Measurements from ENCODE around the gene URB1. TPM values are rescaled to one million over a fixed set of nuclear protein-coding genes. Genes with fewer than 3 reads are reported as not detected.
"Not testable (repeated sequence)": the region's sequence is repeated elsewhere in the genome, so short reads cannot be mapped to it uniquely, and the experiment has no call there.

URB1 gene
- total and polyA plus RNA-seq, 4 experiments from 2014 or later = 0.55 to 15.2 (median 8.6) TPM

DNA sequence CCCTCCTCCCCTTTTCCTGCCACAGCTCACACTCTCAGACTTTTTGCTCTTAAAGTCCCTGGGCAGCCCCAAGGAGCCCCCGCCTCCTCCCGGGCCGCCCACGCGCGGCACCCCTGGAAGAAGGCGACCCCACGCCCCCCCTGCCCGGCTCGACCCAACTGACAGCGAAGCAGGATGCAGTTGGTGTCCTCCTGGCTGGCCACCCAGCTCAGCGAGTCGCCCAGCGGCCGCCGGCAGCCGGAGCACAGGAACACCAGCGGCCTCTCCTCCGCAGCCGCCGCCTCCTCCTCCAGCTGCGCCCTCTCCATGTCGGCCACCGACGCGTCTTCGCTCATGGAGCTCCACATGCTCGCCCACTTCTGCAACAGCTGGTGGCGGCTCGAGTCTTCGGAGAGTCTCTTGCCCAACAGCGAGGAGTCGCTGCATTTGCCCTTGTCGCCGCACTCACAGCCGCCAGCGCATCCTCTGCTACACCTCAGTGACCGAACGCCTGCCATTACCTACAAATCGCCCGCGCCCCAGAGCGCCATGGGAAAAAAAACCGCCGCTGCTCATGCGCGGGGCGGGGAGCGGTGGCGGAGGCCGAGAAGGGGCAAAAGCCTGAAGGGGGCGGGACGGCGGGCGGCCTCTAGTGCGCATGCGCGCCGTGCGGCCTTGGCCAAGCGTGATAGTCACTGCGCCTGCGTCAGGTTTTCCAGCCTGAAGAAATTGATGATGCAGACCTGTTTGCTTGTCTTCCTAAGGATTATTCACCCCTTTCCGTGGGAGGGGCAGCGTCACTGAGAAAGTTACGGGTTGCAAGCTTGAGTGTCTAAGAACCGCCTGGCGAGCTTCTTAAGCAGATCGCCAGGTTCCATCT, 114.1 kb downstream of the URB1 start, which contains the start of gene MIS18A:
Gene MIS18A, minus strand, starts transcription at position 532 of the 859 bp plus-strand sequence. Its CDS starts 35 bp downstream, at position 497.
- Histone ChIP-seq H3K9me3 (ENCODE audit: control insufficient read depth in 1 of 2, low read length in 2 of 2) (no peaks in the 10 kb centered on the region), H3K27me3 (ENCODE audit: insufficient read depth, low read length) (no peaks in the 10 kb centered on the region), H3K36me3 (ENCODE audit: insufficient read depth, low read length) (no peaks in the 10 kb centered on the region), H3K4me1 (ENCODE audit: insufficient read depth, low read length) (peaks cover 23% of the 10 kb centered on the region), H3K27ac (ENCODE audit: low read depth, low read length) (peak within 1 kb of the TSS; percentile 67), H3K4me3 (ENCODE audit: low read length in 2 of 2) (peak within 1 kb of the TSS; percentile 73 to 84)
- ChIA-PET POLR2A (ENCODE audit: partially characterized antibody) (interaction anchor here (0.6 to 1.5 kb wide), 8 partner anchors 12 to 493 kb away, joined by 3 to 8 read pairs (median 3); partner anchors contain the start of genes CFAP298 and PAXBP1), CTCF (ENCODE audit: partially characterized antibody) (interaction anchor here (0.8 kb wide), 1 partner anchor 322 kb away, joined by 3 read pairs; no protein-coding TSS in a partner anchor)
- Mint-ChIP-seq H3K4me1 (peaks cover 17 to 36% (median 27%) of the 10 kb centered on the region in 4 donors), H3K27me3 (no peaks in the 10 kb centered on the region), H3K9me3 (peaks cover 0 to 3% (median 0%) of the 10 kb centered on the region in 8 donors), H3K4me3 (peak within 1 kb of the TSS; percentile 96 to 100 (median 99)), H3K36me3 (peaks cover 18% of the 10 kb centered on the region in 2 donors), H3K27ac (peak within 1 kb of the TSS; percentile 93 to 98 (median 96))
- DNase-seq = peak; percentile 94 to 97 (median 95)
- intact Hi-C loops (cut with micrococcal nuclease) = loop anchor here (2.0 to 5.0 kb wide), 5 partner anchors 114 to 546 kb away; partner anchors contain the start of genes CFAP298, EVA1C, SCAF4 and URB1

DNA sequence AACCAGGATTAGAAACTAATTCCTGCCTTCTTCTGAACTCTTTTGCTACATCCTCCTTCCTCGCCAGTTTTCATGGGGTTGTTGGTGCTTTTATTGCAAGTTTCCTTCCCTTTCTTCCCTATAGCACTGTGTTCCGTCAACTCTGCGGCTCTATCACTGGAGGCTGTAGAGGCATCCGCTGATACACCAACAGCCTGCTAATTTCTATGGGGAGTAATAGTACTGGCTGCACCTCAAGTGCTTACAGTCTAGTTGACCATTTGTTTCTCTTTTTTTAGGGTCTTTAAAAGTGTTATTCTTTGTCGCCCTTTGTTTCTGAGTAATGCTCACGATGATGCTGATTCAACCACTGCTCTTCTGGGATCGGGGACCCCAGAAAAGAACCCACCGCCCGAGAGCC, 114.7 kb downstream of the URB1 start:
- peak overlapping the region; percentile 67 for H3K27ac ChIP-seq (ENCODE audit: low read depth, low read length)
- H3K27ac Mint-ChIP-seq = peak overlapping the region; percentile 53 to 93 (median 85)
- peak overlapping the region; percentile 96 to 100 (median 99) for H3K4me3 Mint-ChIP-seq
- H3K27me3 ChIP-seq (ENCODE audit: insufficient read depth, low read length) = no peaks in the 10 kb centered on the region
- ChIA-PET CTCF (ENCODE audit: partially characterized antibody) (no interaction called here), POLR2A (ENCODE audit: partially characterized antibody) (interaction anchor here (0.6 to 1.4 kb wide), 3 partner anchors 13 to 465 kb away, joined by 3 to 4 read pairs (median 3); no protein-coding TSS in a partner anchor)
- peaks cover 23% of the 10 kb centered on the region for H3K4me1 ChIP-seq (ENCODE audit: insufficient read depth, low read length)
- DNase-seq = no peak
- H3K4me3 ChIP-seq (ENCODE audit: low read length in 2 of 2) = peak overlapping the region; percentile 73 to 84
- intact Hi-C loops (cut with micrococcal nuclease) = loop anchor here (2.0 to 5.0 kb wide), 5 partner anchors 115 to 545 kb away; partner anchors contain the start of genes CFAP298, EVA1C, SCAF4 and URB1
- peaks cover 17 to 36% (median 27%) of the 10 kb centered on the region in 4 donors for H3K4me1 Mint-ChIP-seq
- H3K36me3 Mint-ChIP-seq = peaks cover 16 to 23% of the 10 kb centered on the region in 2 donors
- H3K27me3 Mint-ChIP-seq = no peaks in the 10 kb centered on the region
- peaks cover 0 to 3% (median 0%) of the 10 kb centered on the region in 8 donors for H3K9me3 Mint-ChIP-seq
- H3K9me3 ChIP-seq (ENCODE audit: control insufficient read depth in 1 of 2, low read length in 2 of 2) = no peaks in the 10 kb centered on the region
- no peaks in the 10 kb centered on the region for H3K36me3 ChIP-seq (ENCODE audit: insufficient read depth, low read length)

DNA sequence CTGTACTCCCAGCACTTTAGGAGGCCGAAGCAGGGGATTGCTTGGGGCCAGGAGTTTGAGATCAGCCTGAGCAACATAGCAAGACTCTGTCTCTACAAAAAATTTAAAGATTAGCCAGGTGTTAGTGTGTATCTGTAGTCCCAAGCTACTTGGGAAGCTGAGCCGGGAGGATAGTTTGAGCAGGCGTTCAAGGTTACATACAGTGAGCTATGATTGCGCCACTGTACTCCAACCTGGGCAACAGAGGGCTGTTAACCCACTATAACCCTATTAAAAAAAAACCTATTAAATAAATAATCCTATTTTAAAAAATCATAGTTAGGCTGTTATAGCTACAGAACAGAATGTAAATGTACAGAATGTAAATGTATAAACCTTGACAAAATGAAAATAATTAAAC, 116.1 kb downstream of the URB1 start:
- peak overlapping the region in 5 of 8 donors; percentile 6 to 33 (median 25) for H3K4me3 Mint-ChIP-seq
- intact Hi-C loops (cut with micrococcal nuclease) = loop anchor here (5.0 kb wide), 1 partner anchor 336 kb away; the partner anchor contains the start of gene CFAP298

DNA sequence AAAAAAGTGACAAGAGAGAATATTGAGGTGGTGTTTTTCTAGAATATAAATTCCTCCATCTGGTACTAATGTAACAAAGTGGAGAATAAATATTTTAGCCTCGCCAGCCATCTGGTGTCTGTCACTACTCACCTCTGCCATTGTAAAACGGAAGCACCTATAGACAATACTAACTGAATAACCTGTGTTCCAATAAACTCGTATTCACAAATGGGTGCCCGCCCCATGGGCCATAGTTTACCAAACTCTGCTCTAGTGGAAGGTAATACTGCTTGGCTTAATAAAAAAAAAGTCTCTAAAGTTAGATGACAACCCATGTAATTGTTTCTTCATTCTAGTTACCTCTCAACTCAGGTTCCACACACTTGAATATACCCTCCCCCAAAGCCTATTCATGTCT, 122.1 kb downstream of the URB1 start:
- no peak overlapping the region for H3K4me3 ChIP-seq (ENCODE audit: low read length in 2 of 2)
- intact Hi-C loops (cut with micrococcal nuclease) = no loop called here
- Mint-ChIP-seq H3K27me3 (no peaks in the 10 kb centered on the region), H3K4me1 (peaks cover 2 to 5% (median 3%) of the 10 kb centered on the region in 4 donors), H3K4me3 (no peak overlapping the region), H3K27ac (no peak overlapping the region), H3K36me3 (peaks cover 32 to 55% of the 10 kb centered on the region in 2 donors), H3K9me3 (no peaks in the 10 kb centered on the region)
- no peaks in the 10 kb centered on the region for H3K4me1 ChIP-seq (ENCODE audit: insufficient read depth, low read length)
- no peaks in the 10 kb centered on the region for H3K9me3 ChIP-seq (ENCODE audit: control insufficient read depth in 1 of 2, low read length in 2 of 2)
- POLR2A ChIA-PET (ENCODE audit: partially characterized antibody) = no interaction called here
- peaks cover 4% of the 10 kb centered on the region for H3K36me3 ChIP-seq (ENCODE audit: insufficient read depth, low read length)
- H3K27ac ChIP-seq (ENCODE audit: low read depth, low read length) = no peak overlapping the region
- H3K27me3 ChIP-seq (ENCODE audit: insufficient read depth, low read length) = no peaks in the 10 kb centered on the region
- DNase-seq = no peak
- CTCF ChIA-PET (ENCODE audit: partially characterized antibody) = no interaction called here

More for the DNA sequence above, 116.1 kb downstream of the URB1 start:
- H3K4me3 ChIP-seq (ENCODE audit: low read length in 2 of 2) = no peak overlapping the region
- Mint-ChIP-seq H3K36me3 (peaks cover 16 to 26% of the 10 kb centered on the region in 2 donors), H3K4me1 (peaks cover 18 to 36% (median 27%) of the 10 kb centered on the region in 4 donors), H3K9me3 (peaks cover 0 to 3% (median 0%) of the 10 kb centered on the region in 8 donors), H3K27ac (peak overlapping the region in 1 of 7 donors; percentile 4), H3K27me3 (no peaks in the 10 kb centered on the region)
- peaks cover 23% of the 10 kb centered on the region for H3K4me1 ChIP-seq (ENCODE audit: insufficient read depth, low read length)
- CTCF ChIA-PET (ENCODE audit: partially characterized antibody) = no interaction called here
- POLR2A ChIA-PET (ENCODE audit: partially characterized antibody) = no interaction called here
- H3K27ac ChIP-seq (ENCODE audit: low read depth, low read length) = no peak overlapping the region
- no peaks in the 10 kb centered on the region for H3K9me3 ChIP-seq (ENCODE audit: control insufficient read depth in 1 of 2, low read length in 2 of 2)
- DNase-seq = no peak
- H3K36me3 ChIP-seq (ENCODE audit: insufficient read depth, low read length) = no peaks in the 10 kb centered on the region
- H3K27me3 ChIP-seq (ENCODE audit: insufficient read depth, low read length) = no peaks in the 10 kb centered on the region

DNA sequence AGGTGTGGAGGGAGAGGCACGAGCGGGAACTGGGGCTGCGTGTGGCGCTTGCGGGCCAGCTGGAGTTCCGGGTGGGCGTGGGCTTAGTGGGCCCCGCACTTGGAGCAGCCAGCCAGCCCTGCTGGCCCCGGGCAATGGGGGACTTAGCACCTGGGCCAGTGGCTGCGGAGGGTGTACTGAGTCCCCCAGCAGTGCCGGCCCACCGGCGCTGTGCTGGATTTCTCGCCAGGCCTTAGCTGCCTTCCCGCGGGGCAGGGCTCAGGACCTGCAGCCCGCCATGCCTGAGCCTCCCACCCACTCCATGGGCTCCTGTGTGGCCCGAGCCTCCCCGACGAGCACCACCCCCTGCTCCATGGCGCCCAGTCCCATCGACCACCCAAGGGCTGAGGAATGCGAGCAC, 127.5 kb downstream of the URB1 start:
- intact Hi-C loops (cut with micrococcal nuclease); POLR2A ChIA-PET (ENCODE audit: partially characterized antibody); DNase-seq; H3K27me3 ChIP-seq (ENCODE audit: insufficient read depth, low read length); H3K4me1 Mint-ChIP-seq; H3K27ac ChIP-seq (ENCODE audit: low read depth, low read length); H3K27me3 Mint-ChIP-seq; CTCF ChIA-PET (ENCODE audit: partially characterized antibody); H3K4me1 ChIP-seq (ENCODE audit: insufficient read depth, low read length); H3K9me3 ChIP-seq (ENCODE audit: control insufficient read depth in 1 of 2, low read length in 2 of 2); H3K4me3 Mint-ChIP-seq; H3K27ac Mint-ChIP-seq; H3K4me3 ChIP-seq (ENCODE audit: low read length in 2 of 2); H3K9me3 Mint-ChIP-seq; H3K36me3 ChIP-seq (ENCODE audit: insufficient read depth, low read length): not testable (repeated sequence)
- H3K36me3 Mint-ChIP-seq = peaks cover 19 to 32% of the 10 kb centered on the region in 2 donors

GRCh38 chr21:32261929-32262328, 130.9 kb downstream of the URB1 start:
- POLR2A ChIA-PET (ENCODE audit: partially characterized antibody) = no interaction called here
- no peaks in the 10 kb centered on the region for H3K4me1 Mint-ChIP-seq

More at GRCh38 chr21:32261929-32262328, 130.9 kb downstream of the URB1 start:
- H3K4me3 ChIP-seq (ENCODE audit: low read length in 2 of 2) = no peak overlapping the region
- no peak for DNase-seq
- peaks cover 3% of the 10 kb centered on the region for H3K36me3 ChIP-seq (ENCODE audit: insufficient read depth, low read length)
- Mint-ChIP-seq H3K4me3 (no peak overlapping the region), H3K27me3 (peaks cover 0 to 4% of the 10 kb centered on the region in 2 donors), H3K9me3 (no peaks in the 10 kb centered on the region), H3K36me3 (peaks cover 5 to 7% of the 10 kb centered on the region in 2 donors), H3K27ac (no peak overlapping the region)
- no peaks in the 10 kb centered on the region for H3K4me1 ChIP-seq (ENCODE audit: insufficient read depth, low read length)
- CTCF ChIA-PET (ENCODE audit: partially characterized antibody) = no interaction called here
- H3K9me3 ChIP-seq (ENCODE audit: control insufficient read depth in 1 of 2, low read length in 2 of 2) = no peaks in the 10 kb centered on the region
- H3K27me3 ChIP-seq (ENCODE audit: insufficient read depth, low read length) = peaks cover 3% of the 10 kb centered on the region
- intact Hi-C loops (cut with micrococcal nuclease) = no loop called here
- no peak overlapping the region for H3K27ac ChIP-seq (ENCODE audit: low read depth, low read length)
